Measurements from ENCODE around the gene PTGR2.

Gene PTGR2

GRCh38 chr14:73843296-73843695 is 8.3 kb upstream of the PTGR2 start:
- no peak for TF ChIP-seq CTCF (IDR thresholded peaks at IDR 0.05; ENCODE audit: insufficient read depth, low read depth, low read length, missing control alignments)

GRCh38 chr14:73846947-73847346 is 4.7 kb upstream of the PTGR2 start:
- TF ChIP-seq CTCF (IDR thresholded peaks at IDR 0.05; ENCODE audit: insufficient read depth, low read depth, low read length, missing control alignments), result no peak
- no peak overlapping the region for H3K4me3 ChIP-seq (ENCODE audit: low read length)
- DNase-seq (ENCODE audit: low read depth), result no peak

More at GRCh38 chr14:73843296-73843695, 8.3 kb upstream of the PTGR2 start:
- DNase-seq (ENCODE audit: low read depth), result no peak
- no peak overlapping the region for H3K4me3 ChIP-seq (ENCODE audit: low read length)

- TF ChIP-seq CTCF (IDR thresholded peaks at IDR 0.05; ENCODE audit: insufficient read depth, low read depth, low read length, missing control alignments), result no peak
- peak; percentile 91 for DNase-seq (ENCODE audit: low read depth)
- peak overlapping the region; percentile 65 for H3K4me3 ChIP-seq (ENCODE audit: low read length)
These were observed 631 bp upstream of the PTGR2 start for GRCh38 chr14:73851000-73851399.

GRCh38 chr14:73859145-73859544 is 7.5 kb downstream of the PTGR2 start:
- DNase-seq (ENCODE audit: low read depth), result no peak
- no peak overlapping the region for H3K4me3 ChIP-seq (ENCODE audit: low read length)
- no peak for TF ChIP-seq CTCF (IDR thresholded peaks at IDR 0.05; ENCODE audit: insufficient read depth, low read depth, low read length, missing control alignments)

- no peak for DNase-seq (ENCODE audit: low read depth)
- H3K4me3 ChIP-seq (ENCODE audit: low read length), result no peak overlapping the region
- TF ChIP-seq CTCF (IDR thresholded peaks at IDR 0.05; ENCODE audit: insufficient read depth, low read depth, low read length, missing control alignments), result no peak
These were observed 9.4 kb downstream of the PTGR2 start for GRCh38 chr14:73861073-73861472.

GRCh38 chr14:73862480-73862879 is 10.8 kb downstream of the PTGR2 start:
- H3K4me3 ChIP-seq (ENCODE audit: low read length), result no peak overlapping the region

More at GRCh38 chr14:73862480-73862879, 10.8 kb downstream of the PTGR2 start:
- no peak for TF ChIP-seq CTCF (IDR thresholded peaks at IDR 0.05; ENCODE audit: insufficient read depth, low read depth, low read length, missing control alignments)
- DNase-seq (ENCODE audit: low read depth), result no peak
